Loucy (cell line): ENCODE results near the gene SLC25A18.
"Not testable (repeated sequence)": the region's sequence is repeated elsewhere in the genome, so short reads cannot be mapped to it uniquely, and the experiment has no call there.

Experiments used
- H2AFZ ChIP-seq: fragments of 200-600 bp; sonication (generic); 2 replicates; pipeline ENCODE4 v1.6.0; 2016; ENCODE audit warnings: antibody characterized with exemption, mild to moderate bottlenecking, low read length, moderate library complexity
- H3F3A ChIP-seq: fragments of 200-600 bp; 2 replicates; pipeline ENCODE4 v1.6.0; 2016; ENCODE audit warnings: antibody characterized with exemption, low read depth, mild to moderate bottlenecking
- H3K27me3 ChIP-seq: fragments of 200-600 bp; sonication (generic); 2 replicates; pipeline ENCODE4 v1.6.1; 2014; ENCODE audit warnings: low read length, mild to moderate bottlenecking; ENCODE audit not compliant: insufficient read depth, poor library complexity, severe bottlenecking
- H3K36me3 ChIP-seq: fragments of 200-600 bp; sonication (generic); 2 replicates; pipeline ENCODE4 v1.6.1; 2016; ENCODE audit warnings: low read length; ENCODE audit not compliant: insufficient read depth
- H3K4me1 ChIP-seq: fragments of 200-600 bp; sonication (generic); 2 replicates; pipeline ENCODE4 v1.5.1; 2014; ENCODE audit warnings: low read length, mild to moderate bottlenecking; ENCODE audit not compliant: insufficient read depth, poor library complexity, severe bottlenecking
- H3K4me2 ChIP-seq: fragments of 200-600 bp; sonication (generic); 2 replicates; pipeline ENCODE4 v1.6.0; 2014; ENCODE audit warnings: antibody characterized with exemption, low read length, low read depth, mild to moderate bottlenecking; ENCODE audit not compliant: poor library complexity, severe bottlenecking
- H3K4me3 ChIP-seq: fragments of 200-600 bp; sonication (generic); 2 replicates; pipeline ENCODE4 v1.5.1; 2014; ENCODE audit warnings: low read length, mild to moderate bottlenecking, mixed read lengths; ENCODE audit not compliant: poor library complexity, severe bottlenecking
- H3K79me2 ChIP-seq: fragments of 200-600 bp; sonication (generic); 2 replicates; pipeline ENCODE4 v1.6.1; 2014; ENCODE audit warnings: low read length; ENCODE audit not compliant: insufficient read depth
- H3K9ac ChIP-seq: fragments of 200-600 bp; sonication (generic); 2 replicates; pipeline ENCODE4 v1.6.0; 2014; ENCODE audit warnings: mild to moderate bottlenecking, low read depth, low read length, moderate library complexity; ENCODE audit not compliant: poor library complexity, severe bottlenecking
- H3K9me2 ChIP-seq: fragments of 200-600 bp; sonication (generic); replicated peaks from 2 replicates; pipeline ENCODE4 v1.6.1; 2016; ENCODE audit warnings: low read depth, low read length, mixed read lengths
- H3K9me3 ChIP-seq: fragments of 200-600 bp; sonication (generic); 2 replicates; pipeline ENCODE4 v1.6.1; 2014; ENCODE audit warnings: mild to moderate bottlenecking, antibody characterized with exemption, low read length, low read depth; ENCODE audit not compliant: insufficient read depth
- H4K20me1 ChIP-seq: fragments of 200-600 bp; sonication (generic); 2 replicates; pipeline ENCODE4 v1.6.0; 2014; ENCODE audit warnings: antibody characterized with exemption, low read length, mild to moderate bottlenecking; ENCODE audit not compliant: insufficient read depth, poor library complexity, severe bottlenecking
- EZH2phosphoT487 ChIP-seq: fragments of 200-600 bp; IDR thresholded peaks from 2 replicates; pipeline ENCODE4 v1.6.1; 2018; ENCODE audit warnings: antibody characterized with exemption, mild to moderate bottlenecking, moderate library complexity, borderline replicate concordance
- TF ChIP-seq, protein P1 (sequence below): fragments of 200-600 bp; sonication (generic); conservative IDR thresholded peaks from 2 replicates; pipeline ENCODE4 v1.5.1; 2014; ENCODE audit warnings: mild to moderate bottlenecking, antibody characterized with exemption, low read length

SLC25A18 gene

DNA sequence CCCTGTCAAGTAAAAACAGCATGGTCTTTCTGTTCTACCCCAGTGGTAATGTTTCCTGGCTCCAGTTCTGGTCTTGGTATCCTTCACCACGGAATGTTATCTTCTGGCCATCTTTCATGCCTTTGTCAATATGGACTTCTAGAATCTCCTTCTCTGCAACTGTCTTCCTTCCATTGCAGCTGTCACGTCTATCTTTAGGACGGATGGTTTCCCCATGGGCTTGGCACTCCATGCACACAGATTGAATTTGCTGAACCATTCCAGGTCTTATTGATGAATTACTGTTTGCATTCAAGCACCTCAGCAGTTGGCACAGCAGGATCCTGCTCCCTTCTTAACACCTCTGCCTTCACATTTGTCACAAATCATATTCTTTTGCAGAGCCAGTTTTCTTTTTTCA, 44.9 kb upstream of the SLC25A18 start:
- no peaks in the 10 kb centered on the region for H3K4me1 ChIP-seq
- H4K20me1 ChIP-seq, result no peaks in the 10 kb centered on the region
- no peak overlapping the region for H3K4me2 ChIP-seq
- no peak overlapping the region for H3K4me3 ChIP-seq
- TF ChIP-seq, protein P1, sequence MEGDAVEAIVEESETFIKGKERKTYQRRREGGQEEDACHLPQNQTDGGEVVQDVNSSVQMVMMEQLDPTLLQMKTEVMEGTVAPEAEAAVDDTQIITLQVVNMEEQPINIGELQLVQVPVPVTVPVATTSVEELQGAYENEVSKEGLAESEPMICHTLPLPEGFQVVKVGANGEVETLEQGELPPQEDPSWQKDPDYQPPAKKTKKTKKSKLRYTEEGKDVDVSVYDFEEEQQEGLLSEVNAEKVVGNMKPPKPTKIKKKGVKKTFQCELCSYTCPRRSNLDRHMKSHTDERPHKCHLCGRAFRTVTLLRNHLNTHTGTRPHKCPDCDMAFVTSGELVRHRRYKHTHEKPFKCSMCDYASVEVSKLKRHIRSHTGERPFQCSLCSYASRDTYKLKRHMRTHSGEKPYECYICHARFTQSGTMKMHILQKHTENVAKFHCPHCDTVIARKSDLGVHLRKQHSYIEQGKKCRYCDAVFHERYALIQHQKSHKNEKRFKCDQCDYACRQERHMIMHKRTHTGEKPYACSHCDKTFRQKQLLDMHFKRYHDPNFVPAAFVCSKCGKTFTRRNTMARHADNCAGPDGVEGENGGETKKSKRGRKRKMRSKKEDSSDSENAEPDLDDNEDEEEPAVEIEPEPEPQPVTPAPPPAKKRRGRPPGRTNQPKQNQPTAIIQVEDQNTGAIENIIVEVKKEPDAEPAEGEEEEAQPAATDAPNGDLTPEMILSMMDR, result no peak
- no peak for TF ChIP-seq EZH2phosphoT487
- H3K9ac ChIP-seq, result no peak overlapping the region
- no peaks in the 10 kb centered on the region for H3K36me3 ChIP-seq
- no peaks in the 10 kb centered on the region for H3K9me2 ChIP-seq
- H2AFZ ChIP-seq, result no peak overlapping the region
- H3K9me3 ChIP-seq, result no peaks in the 10 kb centered on the region
- H3K79me2 ChIP-seq, result no peaks in the 10 kb centered on the region
- H3K27me3 ChIP-seq, result no peaks in the 10 kb centered on the region
- H3F3A ChIP-seq, result no peaks in the 10 kb centered on the region

DNA sequence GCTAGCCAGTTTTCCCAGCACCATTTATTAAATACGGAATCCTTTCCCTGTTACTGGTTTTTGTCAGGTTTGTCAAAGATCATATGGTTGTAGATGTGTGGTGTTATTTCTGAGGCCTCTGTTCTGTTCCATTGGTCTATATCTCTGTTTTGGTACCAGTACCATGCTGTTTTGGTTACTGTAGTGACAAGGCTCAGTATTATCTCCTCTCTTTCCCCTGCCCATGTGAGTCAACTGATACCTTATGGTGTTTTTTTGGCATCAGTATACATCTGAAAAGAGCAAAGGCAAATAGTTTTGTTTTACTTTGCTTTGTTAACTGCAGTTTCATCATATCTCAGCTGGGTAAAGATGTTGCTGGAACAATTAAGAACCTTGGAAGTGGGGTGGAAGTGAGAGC, 41.3 kb upstream of the SLC25A18 start:
- H3K9ac ChIP-seq, H3K4me1 ChIP-seq, H3K4me2 ChIP-seq, H3K36me3 ChIP-seq, H3K9me3 ChIP-seq, H3K4me3 ChIP-seq, H2AFZ ChIP-seq, H3K79me2 ChIP-seq, H4K20me1 ChIP-seq, H3K9me2 ChIP-seq, H3K27me3 ChIP-seq, H3F3A ChIP-seq: not testable (repeated sequence)

DNA sequence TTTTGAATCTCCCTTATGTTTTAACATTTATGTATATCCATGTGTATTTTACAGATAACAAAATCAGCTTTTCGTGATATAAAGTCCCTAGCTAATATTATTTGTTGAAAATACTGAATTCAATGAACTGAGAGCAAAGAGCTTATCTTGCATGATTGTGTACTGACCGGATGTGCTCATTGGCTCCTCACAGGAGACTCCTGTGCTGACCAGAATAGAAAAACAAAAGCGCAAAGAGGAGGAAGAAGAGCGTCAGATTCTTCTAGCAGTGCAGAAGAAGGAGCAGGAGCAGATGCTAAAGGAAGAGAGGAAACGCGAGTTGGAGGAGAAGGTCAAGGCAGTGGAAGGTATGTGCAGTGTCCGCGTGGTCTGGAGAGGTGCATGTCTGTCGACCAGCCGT, 39.4 kb upstream of the SLC25A18 start:
- Histone ChIP-seq H2AFZ (no peak overlapping the region), H3K9me2 (no peaks in the 10 kb centered on the region), H3K4me1 (no peaks in the 10 kb centered on the region), H4K20me1 (no peaks in the 10 kb centered on the region), H3K9ac (no peak overlapping the region), H3K4me2 (no peak overlapping the region), H3K4me3 (no peak overlapping the region), H3K27me3 (no peaks in the 10 kb centered on the region), H3K36me3 (no peaks in the 10 kb centered on the region), H3F3A (no peaks in the 10 kb centered on the region), H3K9me3 (no peaks in the 10 kb centered on the region), H3K79me2 (no peaks in the 10 kb centered on the region)
- TF ChIP-seq EZH2phosphoT487, result no peak
- TF ChIP-seq, protein P1, result no peak

DNA sequence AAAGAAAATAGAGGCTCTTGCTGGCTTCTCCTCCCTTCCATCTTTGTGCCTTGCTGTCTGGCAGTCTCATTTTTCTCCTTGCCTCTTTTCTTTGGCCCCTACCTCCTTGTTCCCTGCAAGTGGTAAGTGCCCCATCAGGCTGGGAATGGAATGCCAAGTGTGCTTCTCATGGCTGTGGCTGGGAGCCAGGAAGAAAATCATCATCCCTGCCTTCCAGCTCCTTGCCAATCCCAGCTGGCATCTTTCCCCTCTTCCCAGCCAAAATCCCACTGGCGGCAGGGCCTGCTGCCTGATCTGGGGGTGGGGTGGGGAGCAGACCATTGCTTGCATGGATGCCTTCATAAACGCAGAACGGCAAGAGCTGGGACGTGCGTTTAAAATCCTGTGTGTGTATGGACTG, 27.0 kb upstream of the SLC25A18 start:
- H3K27me3 ChIP-seq, result no peaks in the 10 kb centered on the region
- H3K36me3 ChIP-seq, result no peaks in the 10 kb centered on the region
- H2AFZ ChIP-seq, result no peak overlapping the region
- H3K4me3 ChIP-seq, result no peak overlapping the region
- no peaks in the 10 kb centered on the region for H3F3A ChIP-seq
- no peaks in the 10 kb centered on the region for H3K79me2 ChIP-seq
- H3K9ac ChIP-seq, result no peak overlapping the region
- H3K4me1 ChIP-seq, result no peaks in the 10 kb centered on the region
- TF ChIP-seq, protein P1, result no peak
- TF ChIP-seq EZH2phosphoT487, result no peak
- no peak overlapping the region for H3K4me2 ChIP-seq
- no peaks in the 10 kb centered on the region for H3K9me2 ChIP-seq
- H4K20me1 ChIP-seq, result no peaks in the 10 kb centered on the region
- H3K9me3 ChIP-seq, result no peaks in the 10 kb centered on the region
